ENCODE results near the gene SLC17A8.

- TF ChIP-seq CTCF (IDR thresholded peaks at IDR 0.05) (no peak), POLR2A (IDR thresholded peaks at IDR 0.05) (no peak)
Measured at GRCh38 chr12:100422646-100423045, 65.8 kb downstream of the SLC17A8 start.
